ENCODE measurements around the gene GSTO2. TPM values are rescaled to one million over a fixed set of nuclear protein-coding genes. Genes with fewer than 3 reads are reported as not detected.

GSTO2 gene
- total RNA-seq, 1 donor from 2014 or later, result 1.2 TPM

DNA sequence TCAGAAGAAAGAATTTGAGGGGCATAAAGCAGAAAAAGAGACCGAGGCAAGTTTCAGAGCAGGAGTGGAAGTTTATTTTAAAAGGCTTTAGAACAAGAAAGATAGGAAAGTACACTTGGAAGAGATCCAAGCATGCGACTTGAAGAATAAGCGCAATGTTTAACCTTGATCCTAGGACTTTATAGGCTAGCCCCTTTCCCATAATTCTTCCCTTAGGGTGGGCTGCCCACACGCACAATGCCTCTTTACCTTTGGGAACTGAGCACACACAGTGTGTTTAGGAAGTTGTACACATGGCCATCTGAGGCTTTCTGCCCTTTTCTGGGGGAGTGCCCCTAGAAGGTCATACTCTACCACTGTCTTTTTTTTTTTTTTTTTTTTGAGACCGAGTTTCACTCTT is 25.5 kb upstream of the GSTO2 start:
- Histone ChIP-seq H3K27ac (ENCODE audit: low read depth, low read length) (no peak overlapping the region), H3K27me3 (ENCODE audit: insufficient read depth, low read length) (peaks cover 3% of the 10 kb centered on the region), H3K9ac (ENCODE audit: low read length) (no peak overlapping the region), H3K79me2 (ENCODE audit: insufficient read depth, low read length) (no peaks in the 10 kb centered on the region), H3K4me3 (ENCODE audit: insufficient read depth, low read depth, low read length) (no peak overlapping the region), H3K4me1 (ENCODE audit: insufficient read depth, low read length) (no peaks in the 10 kb centered on the region), H4K20me1 (ENCODE audit: insufficient read depth, low read length) (no peaks in the 10 kb centered on the region), H3K36me3 (ENCODE audit: insufficient read depth, low read length) (no peaks in the 10 kb centered on the region), H2AFZ (ENCODE audit: low read depth, low read length) (no peak overlapping the region), H3K9me3 (ENCODE audit: insufficient read depth, low read depth, low read length) (no peaks in the 10 kb centered on the region), H3K4me2 (ENCODE audit: low read length) (no peak overlapping the region)
- FAIRE-seq, result no peak
- peaks cover 2% of the 10 kb centered on the region for H3K36me3 Mint-ChIP-seq (ENCODE audit: low read depth, unreplicated experiment)
- H3K9me3 Mint-ChIP-seq (ENCODE audit: unreplicated experiment), result peaks cover 12% of the 10 kb centered on the region
- TF ChIP-seq, protein P1, sequence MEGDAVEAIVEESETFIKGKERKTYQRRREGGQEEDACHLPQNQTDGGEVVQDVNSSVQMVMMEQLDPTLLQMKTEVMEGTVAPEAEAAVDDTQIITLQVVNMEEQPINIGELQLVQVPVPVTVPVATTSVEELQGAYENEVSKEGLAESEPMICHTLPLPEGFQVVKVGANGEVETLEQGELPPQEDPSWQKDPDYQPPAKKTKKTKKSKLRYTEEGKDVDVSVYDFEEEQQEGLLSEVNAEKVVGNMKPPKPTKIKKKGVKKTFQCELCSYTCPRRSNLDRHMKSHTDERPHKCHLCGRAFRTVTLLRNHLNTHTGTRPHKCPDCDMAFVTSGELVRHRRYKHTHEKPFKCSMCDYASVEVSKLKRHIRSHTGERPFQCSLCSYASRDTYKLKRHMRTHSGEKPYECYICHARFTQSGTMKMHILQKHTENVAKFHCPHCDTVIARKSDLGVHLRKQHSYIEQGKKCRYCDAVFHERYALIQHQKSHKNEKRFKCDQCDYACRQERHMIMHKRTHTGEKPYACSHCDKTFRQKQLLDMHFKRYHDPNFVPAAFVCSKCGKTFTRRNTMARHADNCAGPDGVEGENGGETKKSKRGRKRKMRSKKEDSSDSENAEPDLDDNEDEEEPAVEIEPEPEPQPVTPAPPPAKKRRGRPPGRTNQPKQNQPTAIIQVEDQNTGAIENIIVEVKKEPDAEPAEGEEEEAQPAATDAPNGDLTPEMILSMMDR (IDR thresholded peaks at IDR 0.05; ENCODE audit: insufficient read depth, low read depth, low read length), result no peak
- no peak for TF ChIP-seq EZH2 (IDR thresholded peaks at IDR 0.05; ENCODE audit: insufficient read depth, low read length)
- H3K4me1 Mint-ChIP-seq (ENCODE audit: low read depth, unreplicated experiment), result no peaks in the 10 kb centered on the region
- no peak for DNase-seq (ENCODE audit: low read depth)
- H3K4me3 Mint-ChIP-seq (ENCODE audit: unreplicated experiment), result no peak overlapping the region
- H3K27ac Mint-ChIP-seq (ENCODE audit: unreplicated experiment), result no peak overlapping the region
- peaks cover 9% of the 10 kb centered on the region for H3K27me3 Mint-ChIP-seq (ENCODE audit: low read depth, unreplicated experiment)

DNA sequence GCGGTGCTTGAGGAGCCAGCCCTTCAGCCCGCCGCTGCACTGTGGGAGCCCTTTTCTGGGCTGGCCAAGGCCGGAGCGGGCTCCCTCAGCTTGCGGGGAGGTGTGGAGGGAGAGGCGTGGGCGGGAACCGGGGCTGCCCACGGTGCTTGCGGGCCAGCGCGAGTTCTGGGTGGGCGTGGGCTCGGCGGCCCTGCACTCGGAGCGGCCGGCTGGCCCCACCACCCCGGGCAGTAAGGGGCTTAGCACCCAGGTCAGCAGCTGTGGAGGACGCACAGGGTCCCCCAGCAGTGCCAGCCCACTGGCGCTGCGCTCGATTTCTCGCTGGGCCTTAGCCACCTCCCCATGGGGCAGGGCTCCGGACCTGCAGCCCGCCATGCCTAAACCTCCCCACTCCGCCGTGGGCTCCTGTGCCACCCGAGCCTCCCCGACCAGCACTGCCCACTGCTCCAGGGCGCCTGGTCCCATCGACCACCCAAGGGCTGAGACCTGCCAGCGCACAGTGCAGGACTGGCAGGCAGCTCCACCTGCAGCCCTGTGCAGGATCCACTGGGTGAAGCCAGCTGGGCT is 23.8 kb upstream of the GSTO2 start:
- Histone ChIP-seq H3K27me3 (ENCODE audit: insufficient read depth, low read length) (no peaks in the 10 kb centered on the region), H3K9ac (ENCODE audit: low read length) (no peak overlapping the region), H3K9me3 (ENCODE audit: insufficient read depth, low read depth, low read length) (no peaks in the 10 kb centered on the region), H3K4me3 (ENCODE audit: insufficient read depth, low read depth, low read length) (no peak overlapping the region), H2AFZ (ENCODE audit: low read depth, low read length) (no peak overlapping the region), H4K20me1 (ENCODE audit: insufficient read depth, low read length) (no peaks in the 10 kb centered on the region), H3K4me1 (ENCODE audit: insufficient read depth, low read length) (no peaks in the 10 kb centered on the region), H3K27ac (ENCODE audit: low read depth, low read length) (no peak overlapping the region), H3K36me3 (ENCODE audit: insufficient read depth, low read length) (no peaks in the 10 kb centered on the region), H3K4me2 (ENCODE audit: low read length) (no peak overlapping the region), H3K79me2 (ENCODE audit: insufficient read depth, low read length) (no peaks in the 10 kb centered on the region)
- FAIRE-seq (no peak), DNase-seq (ENCODE audit: low read depth) (no peak)
- H3K36me3 Mint-ChIP-seq (ENCODE audit: low read depth, unreplicated experiment), result peaks cover 3% of the 10 kb centered on the region
- H3K27ac Mint-ChIP-seq (ENCODE audit: unreplicated experiment), result no peak overlapping the region
- peaks cover 7% of the 10 kb centered on the region for H3K27me3 Mint-ChIP-seq (ENCODE audit: low read depth, unreplicated experiment)
- peaks cover 10% of the 10 kb centered on the region for H3K9me3 Mint-ChIP-seq (ENCODE audit: unreplicated experiment)
- TF ChIP-seq, protein P1 (IDR thresholded peaks at IDR 0.05; ENCODE audit: insufficient read depth, low read depth, low read length), result no peak
- TF ChIP-seq EZH2 (IDR thresholded peaks at IDR 0.05; ENCODE audit: insufficient read depth, low read length), result no peak
- H3K4me1 Mint-ChIP-seq (ENCODE audit: low read depth, unreplicated experiment), result no peaks in the 10 kb centered on the region
- no peak overlapping the region for H3K4me3 Mint-ChIP-seq (ENCODE audit: unreplicated experiment)

DNA sequence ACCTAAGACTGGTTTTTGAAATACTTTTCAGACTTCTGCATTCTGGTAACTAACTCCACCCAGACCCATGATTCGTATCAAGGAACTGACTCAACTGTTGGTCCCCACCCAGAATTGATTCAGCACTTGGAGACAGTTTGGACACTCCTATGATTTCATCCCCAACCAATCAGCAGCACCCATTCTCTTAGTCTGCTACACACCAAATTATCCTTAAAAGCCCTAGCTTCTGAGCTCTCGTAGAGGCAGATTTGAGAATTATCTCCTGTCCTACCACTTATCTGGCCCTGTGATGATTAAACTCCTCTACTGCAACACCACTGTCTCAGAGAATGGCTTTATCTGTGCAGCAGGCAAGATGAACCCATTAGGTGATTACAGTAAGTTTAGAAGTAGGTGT is 22.0 kb upstream of the GSTO2 start:
- Mint-ChIP-seq H3K9me3 (ENCODE audit: unreplicated experiment) (peaks cover 10% of the 10 kb centered on the region), H3K36me3 (ENCODE audit: low read depth, unreplicated experiment) (peaks cover 3% of the 10 kb centered on the region), H3K4me1 (ENCODE audit: low read depth, unreplicated experiment) (no peaks in the 10 kb centered on the region), H3K4me3 (ENCODE audit: unreplicated experiment) (no peak overlapping the region), H3K27me3 (ENCODE audit: low read depth, unreplicated experiment) (peaks cover 3% of the 10 kb centered on the region), H3K27ac (ENCODE audit: unreplicated experiment) (no peak overlapping the region)
- H3K27me3 ChIP-seq (ENCODE audit: insufficient read depth, low read length), result no peaks in the 10 kb centered on the region
- H3K36me3 ChIP-seq (ENCODE audit: insufficient read depth, low read length), result no peaks in the 10 kb centered on the region
- no peaks in the 10 kb centered on the region for H3K79me2 ChIP-seq (ENCODE audit: insufficient read depth, low read length)
- DNase-seq (ENCODE audit: low read depth) (peak; percentile 68), FAIRE-seq (no peak)
- H3K4me3 ChIP-seq (ENCODE audit: insufficient read depth, low read depth, low read length), result no peak overlapping the region
- H2AFZ ChIP-seq (ENCODE audit: low read depth, low read length), result no peak overlapping the region
- H4K20me1 ChIP-seq (ENCODE audit: insufficient read depth, low read length), result no peaks in the 10 kb centered on the region
- H3K4me1 ChIP-seq (ENCODE audit: insufficient read depth, low read length), result no peaks in the 10 kb centered on the region
- no peak overlapping the region for H3K27ac ChIP-seq (ENCODE audit: low read depth, low read length)
- no peak overlapping the region for H3K9ac ChIP-seq (ENCODE audit: low read length)
- TF ChIP-seq EZH2 (IDR thresholded peaks at IDR 0.05; ENCODE audit: insufficient read depth, low read length), result no peak
- TF ChIP-seq, protein P1 (IDR thresholded peaks at IDR 0.05; ENCODE audit: insufficient read depth, low read depth, low read length), result no peak
- no peak overlapping the region for H3K4me2 ChIP-seq (ENCODE audit: low read length)
- H3K9me3 ChIP-seq (ENCODE audit: insufficient read depth, low read depth, low read length), result no peaks in the 10 kb centered on the region
